ENCODE data around the gene HMX1.

DNA sequence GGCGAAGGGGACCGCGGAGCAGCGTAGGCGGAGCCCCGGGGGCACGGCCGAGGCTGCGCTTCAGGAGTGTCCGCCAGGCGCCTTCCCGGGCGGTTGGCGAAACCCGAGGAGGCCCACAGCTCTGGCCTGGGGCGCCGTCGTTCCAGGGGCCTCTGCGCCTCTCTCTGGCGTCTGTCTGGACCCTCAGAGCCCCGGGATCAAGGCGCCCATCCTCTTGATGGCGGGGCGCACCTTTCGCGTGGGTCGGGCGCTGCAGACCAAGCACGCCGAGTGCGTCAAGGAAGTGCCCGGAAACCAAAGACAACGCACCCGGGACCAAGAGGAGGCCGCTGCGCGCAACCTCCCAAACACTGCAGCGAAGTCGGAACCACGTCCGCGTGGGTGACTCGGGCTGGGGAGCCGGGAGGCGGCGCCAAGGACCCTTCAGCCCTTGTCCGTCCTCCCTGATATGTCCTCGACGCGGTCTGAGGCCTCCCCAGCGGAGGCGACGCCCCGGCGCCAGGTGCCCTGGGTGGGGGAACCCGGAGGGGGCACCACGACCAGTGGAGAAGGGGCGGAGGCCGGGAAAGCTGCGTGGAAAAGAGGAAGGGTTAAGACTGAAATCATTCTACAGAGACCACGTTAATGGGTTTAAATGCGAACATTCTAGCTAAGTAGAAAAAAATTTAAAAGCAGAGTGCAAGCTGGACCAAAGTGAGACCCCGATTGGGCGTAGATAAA is 9.9 kb downstream of the HMX1 start:
- TF ChIP-seq, protein P1, sequence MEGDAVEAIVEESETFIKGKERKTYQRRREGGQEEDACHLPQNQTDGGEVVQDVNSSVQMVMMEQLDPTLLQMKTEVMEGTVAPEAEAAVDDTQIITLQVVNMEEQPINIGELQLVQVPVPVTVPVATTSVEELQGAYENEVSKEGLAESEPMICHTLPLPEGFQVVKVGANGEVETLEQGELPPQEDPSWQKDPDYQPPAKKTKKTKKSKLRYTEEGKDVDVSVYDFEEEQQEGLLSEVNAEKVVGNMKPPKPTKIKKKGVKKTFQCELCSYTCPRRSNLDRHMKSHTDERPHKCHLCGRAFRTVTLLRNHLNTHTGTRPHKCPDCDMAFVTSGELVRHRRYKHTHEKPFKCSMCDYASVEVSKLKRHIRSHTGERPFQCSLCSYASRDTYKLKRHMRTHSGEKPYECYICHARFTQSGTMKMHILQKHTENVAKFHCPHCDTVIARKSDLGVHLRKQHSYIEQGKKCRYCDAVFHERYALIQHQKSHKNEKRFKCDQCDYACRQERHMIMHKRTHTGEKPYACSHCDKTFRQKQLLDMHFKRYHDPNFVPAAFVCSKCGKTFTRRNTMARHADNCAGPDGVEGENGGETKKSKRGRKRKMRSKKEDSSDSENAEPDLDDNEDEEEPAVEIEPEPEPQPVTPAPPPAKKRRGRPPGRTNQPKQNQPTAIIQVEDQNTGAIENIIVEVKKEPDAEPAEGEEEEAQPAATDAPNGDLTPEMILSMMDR (IDR thresholded peaks at IDR 0.05) = no peak
- TF ChIP-seq POLR2A (IDR thresholded peaks at IDR 0.05; ENCODE audit: low read depth) = no peak
